GM23248 (cell line): ENCODE data around the gene LRRC70. TPM values are rescaled to one million over a fixed set of nuclear protein-coding genes. Genes with fewer than 3 reads are reported as not detected.

ENCODE experiments used
- DNase-seq: peaks from one replicate; pipeline ENCODE4 v3.0.0-alpha.2; 2015
- H2AFZ ChIP-seq: fragments of 200-600 bp; sonication (generic); 2 replicates; pipeline ENCODE4 v1.6.1; 2016; ENCODE audit warnings: antibody characterized with exemption
- H3F3A ChIP-seq: fragments of 200-600 bp; sonication (generic); 2 replicates; pipeline ENCODE4 v1.6.1; 2016; ENCODE audit warnings: mild to moderate bottlenecking, antibody characterized with exemption, mixed run types; ENCODE audit not compliant: insufficient read depth
- H3K27ac ChIP-seq: fragments of 200-600 bp; sonication (generic); 2 replicates; pipeline ENCODE4 v1.5.1; 2016; ENCODE audit warnings: mild to moderate bottlenecking
- H3K27me3 ChIP-seq: fragments of 200-600 bp; sonication (generic); replicated peaks from 2 replicates; pipeline ENCODE4 v1.6.1; 2016; ENCODE audit warnings: mild to moderate bottlenecking; ENCODE audit not compliant: insufficient read depth
- H3K36me3 ChIP-seq: fragments of 200-600 bp; sonication (generic); 2 replicates; pipeline ENCODE4 v1.6.1; 2016; ENCODE audit warnings: low read depth, mild to moderate bottlenecking
- H3K4me1 ChIP-seq: fragments of 200-600 bp; sonication (generic); 2 replicates; pipeline ENCODE4 v1.6.1; 2016; ENCODE audit warnings: mild to moderate bottlenecking; ENCODE audit not compliant: insufficient read depth
- H3K4me2 ChIP-seq: fragments of 200-600 bp; sonication (generic); one replicate; pipeline ENCODE4 v1.6.1; 2016; ENCODE audit warnings: mild to moderate bottlenecking; ENCODE audit not compliant: unreplicated experiment
- H3K4me3 ChIP-seq: fragments of 200-600 bp; sonication (generic); 2 replicates; pipeline ENCODE4 v1.5.1; 2016; ENCODE audit warnings: mild to moderate bottlenecking
- H3K79me2 ChIP-seq: fragments of 200-600 bp; sonication (generic); 2 replicates; pipeline ENCODE4 v1.6.1; 2016; ENCODE audit warnings: mild to moderate bottlenecking; ENCODE audit not compliant: insufficient read depth
- H3K9ac ChIP-seq: fragments of 200-600 bp; sonication (generic); 2 replicates; pipeline ENCODE4 v1.6.1; 2016; ENCODE audit warnings: mild to moderate bottlenecking
- H3K9me2 ChIP-seq: fragments of 200-600 bp; sonication (generic); 2 replicates; pipeline ENCODE4 v1.6.1; 2016; ENCODE audit warnings: mixed run types, mild to moderate bottlenecking, moderate library complexity; ENCODE audit not compliant: insufficient read depth
- H3K9me3 ChIP-seq: fragments of 200-600 bp; sonication (generic); one replicate; pipeline ENCODE4 v1.6.1; 2017; ENCODE audit warnings: low read depth
- H4K20me1 ChIP-seq: fragments of 200-600 bp; sonication (generic); 2 replicates; pipeline ENCODE4 v1.6.0; 2016; ENCODE audit not compliant: insufficient read depth
- EZH2 ChIP-seq: fragments of 200-600 bp; sonication (generic); IDR thresholded peaks from 2 replicates; pipeline ENCODE4 v1.6.1; 2018; ENCODE audit warnings: antibody characterized with exemption, mild to moderate bottlenecking; ENCODE audit not compliant: insufficient read depth, poor library complexity, severe bottlenecking
- EZH2phosphoT487 ChIP-seq: fragments of 200-600 bp; sonication (generic); IDR thresholded peaks from 2 replicates; pipeline ENCODE4 v1.6.1; 2018; ENCODE audit warnings: antibody characterized with exemption, moderate library complexity, mild to moderate bottlenecking, low read depth; ENCODE audit not compliant: insufficient read depth
- WGBS, 2 experiments: methylation state at CpG; one replicate each; pipeline ENCODE4 v1.1.6; 2015 to 2017; ENCODE audit warnings: low lambda C conversion rate in 2 of 2, low coverage in 1 of 2; ENCODE audit errors: missing lambda C conversion rate in 2 of 2; 5-methylcytosine and 5-hydroxymethylcytosine counted together
- in situ Hi-C: fragments of 300-500 bp; cut with MboI; formaldehyde crosslinking; loops from 2 replicates; pipeline ENCODE4 v1.15.0; 2020
- polyA plus RNA-seq: library from polyadenylated mRNA; unstranded; fragments of >200 nt; fragmentation: Nextera tagmentation; extraction: Ambion mirVana; gene quantifications from 2 replicates; pipeline ENCODE4 v1.2.1, GENCODE V29; 2016
- total RNA-seq: library from RNA; depleted of rRNA; stranded (reverse); fragments of >200 nt; shearing (Covaris generic); gene quantifications from 2 replicates; pipeline ENCODE4 v1.2.3, GENCODE V29; 2014

Gene LRRC70
- total and polyA plus RNA-seq, 2 experiments from 2014 or later, result 0.26 to 1.1 TPM

DNA sequence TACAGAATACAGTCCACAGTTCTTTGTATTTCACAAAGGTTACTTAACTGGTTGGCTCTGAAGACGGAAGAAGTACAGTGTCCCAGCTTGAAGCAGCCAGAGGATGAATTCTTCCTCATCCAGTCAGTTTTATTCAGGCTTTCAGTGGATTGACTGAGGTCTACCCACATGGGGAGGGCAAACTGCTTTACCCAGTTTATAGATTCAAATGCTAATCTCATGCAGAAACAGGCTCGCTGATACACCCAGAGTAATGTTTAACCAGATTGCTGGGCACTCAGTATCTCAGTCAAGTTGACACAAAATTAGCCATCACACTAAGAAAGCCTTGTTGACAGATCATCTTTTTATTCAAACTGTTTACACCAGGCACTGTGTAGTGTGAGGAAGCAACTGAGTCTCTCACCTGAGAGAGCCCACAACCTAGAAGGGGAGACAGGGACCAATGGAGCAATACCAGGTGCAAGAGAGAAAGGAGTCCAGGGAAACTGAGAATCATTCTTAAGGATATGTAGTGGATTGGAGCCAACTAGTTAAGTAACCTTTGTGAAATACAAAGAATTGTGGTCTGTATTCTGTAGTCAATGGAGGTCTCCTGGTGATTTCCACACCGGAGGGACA lies 15.9 kb downstream of the LRRC70 start:
- Histone ChIP-seq H3K4me3 (no peak overlapping the region), H2AFZ (no peak overlapping the region), H3K27ac (no peak overlapping the region), H3K79me2 (no peaks in the 10 kb centered on the region), H3K4me2 (no peak overlapping the region), H3K27me3 (no peaks in the 10 kb centered on the region), H4K20me1 (no peaks in the 10 kb centered on the region), H3K36me3 (no peaks in the 10 kb centered on the region), H3K4me1 (0 out of 2 replicates have a peak, but pooled peaks cover 4% of the 10 kb centered on the region), H3K9me2 (no peaks in the 10 kb centered on the region), H3K9me3 (no peaks in the 10 kb centered on the region), H3F3A (no peaks in the 10 kb centered on the region), H3K9ac (no peak overlapping the region)
- no peak for TF ChIP-seq EZH2phosphoT487
- TF ChIP-seq EZH2, result no peak
- DNase-seq, result no peak
- in situ Hi-C loops, result no loop called here
- 80 to 84% methylated on average over 3 of the region's 3 CpGs for WGBS, 2 experiments

DNA sequence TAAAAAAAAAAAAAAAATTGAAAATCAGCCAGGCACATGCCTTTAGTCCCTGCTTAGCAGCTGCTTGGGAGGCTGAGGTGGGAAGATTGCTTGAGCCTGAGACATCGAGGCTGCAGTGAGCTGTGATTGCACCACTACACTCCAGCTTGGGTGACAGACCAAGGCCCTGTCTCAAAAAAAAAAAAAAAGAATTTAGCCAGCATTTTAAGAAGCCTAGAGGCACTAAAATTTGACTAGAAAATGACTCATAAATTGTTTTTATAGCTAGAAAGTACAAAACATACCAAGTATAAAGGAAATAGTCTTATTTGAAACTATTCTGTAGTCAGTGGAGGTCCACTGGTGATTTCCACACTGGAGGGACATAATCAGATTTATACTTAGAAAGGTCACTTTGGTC lies 17.5 kb downstream of the LRRC70 start:
- 80 to 85% methylated on average over 1 of the region's 1 CpG for whole genome bisulfite sequencing, 2 experiments
- H3K79me2 ChIP-seq, result no peaks in the 10 kb centered on the region
- no peaks in the 10 kb centered on the region for H3K27me3 ChIP-seq
- no peak overlapping the region; the same call in 1 of the 2 replicates for H3K27ac ChIP-seq
- no peaks in the 10 kb centered on the region for H3K9me2 ChIP-seq
- no peak overlapping the region for H3K4me3 ChIP-seq
- no peak overlapping the region for H3K4me2 ChIP-seq
- in situ Hi-C loops, result no loop called here
- no peaks in the 10 kb centered on the region for H3K36me3 ChIP-seq
- no peaks in the 10 kb centered on the region for H4K20me1 ChIP-seq
- H3K9ac ChIP-seq, result no peak overlapping the region
- DNase-seq, result peak; percentile 23
- TF ChIP-seq EZH2 (no peak), EZH2phosphoT487 (no peak)
- 0 out of 2 replicates have a peak, but pooled peaks cover 4% of the 10 kb centered on the region for H3K4me1 ChIP-seq
- no peak overlapping the region for H2AFZ ChIP-seq
- H3K9me3 ChIP-seq, result no peaks in the 10 kb centered on the region
- H3F3A ChIP-seq, result no peaks in the 10 kb centered on the region

DNA sequence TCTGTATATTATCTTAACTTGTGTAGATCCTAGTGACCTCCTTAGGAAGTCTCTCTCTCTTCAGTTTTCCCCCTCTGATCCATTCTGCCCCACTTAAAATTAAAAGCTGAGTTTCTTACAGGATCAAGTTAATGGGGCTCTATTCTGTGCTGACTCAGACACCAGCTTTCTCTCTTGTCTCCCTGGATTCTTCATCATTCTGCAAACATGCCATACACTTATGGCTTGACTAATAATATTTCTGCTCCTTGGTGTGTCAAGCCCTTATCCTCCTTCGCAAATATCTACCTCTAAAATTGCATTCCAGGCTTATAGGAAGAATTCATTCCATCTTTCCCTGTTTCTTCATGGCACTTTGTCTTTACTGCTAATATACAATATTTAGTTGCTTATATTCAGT lies 18.1 kb downstream of the LRRC70 start:
- Histone ChIP-seq H3K27ac (no peak overlapping the region; the same call in 1 of the 2 replicates), H3K4me1 (0 out of 2 replicates have a peak, but pooled peaks cover 4% of the 10 kb centered on the region), H4K20me1 (no peaks in the 10 kb centered on the region), H3K36me3 (no peaks in the 10 kb centered on the region), H3K9me3 (no peaks in the 10 kb centered on the region), H2AFZ (no peak overlapping the region), H3F3A (no peaks in the 10 kb centered on the region), H3K4me3 (no peak overlapping the region), H3K9ac (no peak overlapping the region), H3K9me2 (no peaks in the 10 kb centered on the region), H3K79me2 (no peaks in the 10 kb centered on the region), H3K27me3 (no peaks in the 10 kb centered on the region), H3K4me2 (no peak overlapping the region)
- TF ChIP-seq EZH2phosphoT487, result no peak
- TF ChIP-seq EZH2, result no peak
- in situ Hi-C loops, result no loop called here
- peak; percentile 41 for DNase-seq
- WGBS, 2 experiments, result 95 to 96% methylated on average over 1 of the region's 1 CpG

DNA sequence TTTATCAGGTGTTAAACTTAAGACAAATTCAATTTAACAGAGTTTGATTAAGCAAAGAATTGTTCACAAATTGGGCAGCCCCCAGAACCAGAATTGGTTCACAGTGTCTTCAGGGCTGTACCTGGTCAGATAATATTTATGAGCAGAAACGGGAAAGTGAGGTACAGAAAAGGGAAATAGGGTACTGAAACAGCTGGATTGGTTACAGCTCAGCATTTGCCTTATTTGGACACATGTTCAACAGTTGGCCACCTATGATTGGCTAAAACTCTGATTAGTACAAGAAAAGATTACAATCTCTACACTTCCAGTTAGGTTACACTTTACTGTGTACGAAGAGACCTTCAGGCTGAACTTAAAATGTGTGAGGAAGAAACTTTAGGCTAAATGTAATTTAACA lies 18.7 kb downstream of the LRRC70 start:
- no peaks in the 10 kb centered on the region for H3F3A ChIP-seq
- DNase-seq, result no peak
- no peak overlapping the region for H2AFZ ChIP-seq
- no peaks in the 10 kb centered on the region for H4K20me1 ChIP-seq
- no peaks in the 10 kb centered on the region for H3K9me3 ChIP-seq
- no peaks in the 10 kb centered on the region for H3K36me3 ChIP-seq
- 79% methylated on average over 2 of the region's 2 CpGs for WGBS, 2 experiments
- no peaks in the 10 kb centered on the region for H3K79me2 ChIP-seq
- no peak overlapping the region for H3K27ac ChIP-seq
- TF ChIP-seq EZH2 (no peak), EZH2phosphoT487 (no peak)
- 0 out of 2 replicates have a peak, but pooled peaks cover 4% of the 10 kb centered on the region for H3K4me1 ChIP-seq
- no peaks in the 10 kb centered on the region for H3K9me2 ChIP-seq
- no peak overlapping the region for H3K4me2 ChIP-seq
- no peak overlapping the region for H3K4me3 ChIP-seq
- H3K27me3 ChIP-seq, result no peaks in the 10 kb centered on the region
- no peak overlapping the region for H3K9ac ChIP-seq
- in situ Hi-C loops, result no loop called here
